Neural cell (in vitro differentiated cells): ENCODE data around the gene ADAMTSL2.

Experiments used
- CTCF ChIP-seq: fragments of 450-650 bp; IDR thresholded peaks from 2 replicates; pipeline ENCODE4 v1.5.1; 2014; ENCODE audit warnings: antibody characterized with exemption, mild to moderate bottlenecking, moderate library complexity; ENCODE audit not compliant: poor library complexity, severe bottlenecking
- EP300 ChIP-seq: fragments of 450-650 bp; conservative IDR thresholded peaks from 2 replicates; pipeline ENCODE4 v1.6.1; 2014; ENCODE audit warnings: antibody characterized with exemption, mild to moderate bottlenecking, moderate library complexity; ENCODE audit not compliant: poor library complexity, severe bottlenecking
- EZH2 ChIP-seq: fragments of 200-600, 300-800 bp; shearing (Covaris generic), sonication (generic); IDR thresholded peaks from 2 replicates; pipeline ENCODE4 v1.6.1; 2014; ENCODE audit warnings: antibody characterized with exemption, low read length, borderline replicate concordance, mild to moderate bottlenecking; ENCODE audit not compliant: insufficient read depth, poor library complexity, severe bottlenecking
- POLR2AphosphoS5 ChIP-seq: IDR thresholded peaks from 2 replicates; pipeline ENCODE4 v1.6.1; 2012
- RAD21 ChIP-seq: fragments of 450-650 bp; conservative IDR thresholded peaks from 2 replicates; pipeline ENCODE4 v1.6.1; 2014; ENCODE audit warnings: antibody characterized with exemption, mild to moderate bottlenecking, moderate library complexity
- REST ChIP-seq: IDR thresholded peaks from 2 replicates; pipeline ENCODE4 v1.6.1; 2012; ENCODE audit warnings: borderline replicate concordance
- SMC3 ChIP-seq: fragments of 450-650 bp; conservative IDR thresholded peaks from 2 replicates; pipeline ENCODE4 v1.6.1; 2014; ENCODE audit warnings: antibody characterized with exemption, mild to moderate bottlenecking, moderate library complexity; ENCODE audit not compliant: poor library complexity
- TAF1 ChIP-seq: IDR thresholded peaks from 2 replicates; pipeline ENCODE4 v1.6.1; 2012; ENCODE audit warnings: low read depth

- TF ChIP-seq SMC3 (no peak), CTCF (no peak), RAD21 (no peak), EZH2 (no peak), REST (no peak), POLR2AphosphoS5 (no peak), TAF1 (no peak), EP300 (no peak)
Observed at GRCh38 chr9:133552236-133552635, 17.7 kb downstream of the ADAMTSL2 start.
